Measurements from ENCODE around the gene RSPH4A. TPM values are rescaled to one million over a fixed set of nuclear protein-coding genes. Genes with fewer than 3 reads are reported as not detected.
A peak's percentile ranks its signal among the peaks of the same experiment; 100 is the strongest.

Gene RSPH4A
- total and polyA plus RNA-seq, 4 donors: 0.48 to 0.68 (median 0.51) TPM; not detected in 1

GRCh38 chr6:116672306-116672705 lies 56.0 kb downstream of the RSPH4A start:
- H3K27ac ChIP-seq (ENCODE audit: low read depth in 1 of 2, low read length in 2 of 2): no peak overlapping the region
- H3K9me3 ChIP-seq (ENCODE audit: control insufficient read depth, low read length): no peaks in the 10 kb centered on the region
- no peaks in the 10 kb centered on the region for H3K4me1 ChIP-seq (ENCODE audit: control insufficient read depth in 1 of 2, insufficient read depth in 2 of 2, low read length in 2 of 2)
- H3K27me3 ChIP-seq (ENCODE audit: control insufficient read depth in 1 of 2, insufficient read depth in 2 of 2, low read length in 1 of 2): no peaks in the 10 kb centered on the region
- no peak overlapping the region for H3K4me3 ChIP-seq (ENCODE audit: low read length in 2 of 2)
- ATAC-seq (ENCODE audit: low FRiP score): no peak
- DNase-seq: no peak
- H3K36me3 ChIP-seq (ENCODE audit: control insufficient read depth in 1 of 2, insufficient read depth in 2 of 2, low read length in 1 of 2): no peaks in the 10 kb centered on the region
- intact Hi-C loops (cut with DNase I): no loop called here
- WGBS, 2 donors: 89 to 91% methylated on average over 4 of the region's 4 CpGs

- Histone ChIP-seq H3K27me3 (ENCODE audit: control insufficient read depth in 1 of 2, insufficient read depth in 2 of 2, low read length in 1 of 2) (no peaks in the 10 kb centered on the region), H3K9me3 (ENCODE audit: control insufficient read depth, low read length) (no peaks in the 10 kb centered on the region), H3K27ac (ENCODE audit: low read depth in 1 of 2, low read length in 2 of 2) (no peak overlapping the region), H3K4me1 (ENCODE audit: control insufficient read depth in 1 of 2, insufficient read depth in 2 of 2, low read length in 2 of 2) (no peaks in the 10 kb centered on the region), H3K36me3 (ENCODE audit: control insufficient read depth in 1 of 2, insufficient read depth in 2 of 2, low read length in 1 of 2) (no peaks in the 10 kb centered on the region), H3K4me3 (ENCODE audit: low read length in 2 of 2) (no peak overlapping the region)
- intact Hi-C loops (cut with DNase I): no loop called here
- DNase-seq (no peak), ATAC-seq (ENCODE audit: low FRiP score) (no peak)
- 95 to 97% methylated on average over 1 of the region's 1 CpG for WGBS, 2 donors
These were observed 59.7 kb downstream of the RSPH4A start for GRCh38 chr6:116676021-116676420.

GRCh38 chr6:116680880-116681672 lies 64.8 kb downstream of the RSPH4A start, which contains the start of gene KPNA5:
Gene KPNA5 (plus strand): TSS chr6:116681211. CDS start chr6:116681335, 124 bp downstream.
- DNase-seq (peak; percentile 96), ATAC-seq (ENCODE audit: low FRiP score) (peak; percentile 98)
- no peaks in the 10 kb centered on the region for H3K36me3 ChIP-seq (ENCODE audit: control insufficient read depth in 1 of 2, insufficient read depth in 2 of 2, low read length in 1 of 2)
- peak within 1 kb of the TSS; percentile 8 to 68 for H3K27ac ChIP-seq (ENCODE audit: low read depth in 1 of 2, low read length in 2 of 2)
- H3K27me3 ChIP-seq (ENCODE audit: control insufficient read depth in 1 of 2, insufficient read depth in 2 of 2, low read length in 1 of 2): no peaks in the 10 kb centered on the region
- intact Hi-C loops (cut with DNase I): no loop called here
- H3K9me3 ChIP-seq (ENCODE audit: control insufficient read depth, low read length): no peaks in the 10 kb centered on the region
- H3K4me1 ChIP-seq (ENCODE audit: control insufficient read depth in 1 of 2, insufficient read depth in 2 of 2, low read length in 2 of 2): peaks cover 0 to 3% of the 10 kb centered on the region in 2 donors
- peak within 1 kb of the TSS; percentile 42 to 53 for H3K4me3 ChIP-seq (ENCODE audit: low read length in 2 of 2)
- 0% methylated on average over 59 to 69 of the region's 69 CpGs for WGBS, 2 donors

- Histone ChIP-seq H3K27me3 (ENCODE audit: control insufficient read depth in 1 of 2, insufficient read depth in 2 of 2, low read length in 1 of 2) (no peaks in the 10 kb centered on the region), H3K36me3 (ENCODE audit: control insufficient read depth in 1 of 2, insufficient read depth in 2 of 2, low read length in 1 of 2) (no peaks in the 10 kb centered on the region), H3K4me3 (ENCODE audit: low read length in 2 of 2) (peak overlapping the region in 1 of 2 donors; percentile 16), H3K9me3 (ENCODE audit: control insufficient read depth, low read length) (no peaks in the 10 kb centered on the region), H3K27ac (ENCODE audit: low read depth in 1 of 2, low read length in 2 of 2) (no peak overlapping the region), H3K4me1 (ENCODE audit: control insufficient read depth in 1 of 2, insufficient read depth in 2 of 2, low read length in 2 of 2) (peaks cover 0 to 3% of the 10 kb centered on the region in 2 donors)
- ATAC-seq (ENCODE audit: low FRiP score) (no peak), DNase-seq (no peak)
- WGBS, 2 donors: 32 to 43% methylated on average over 5 of the region's 5 CpGs
- intact Hi-C loops (cut with DNase I): no loop called here
These were observed 66.0 kb downstream of the RSPH4A start for GRCh38 chr6:116682334-116682712.

Other genes with a start within 250 kb of the RSPH4A start
- gene DSE, start 245.5 kb upstream of the RSPH4A start, total RNA-seq: 10 to 100 TPM; 49.8 to 96.7 TPM
- 10 to 100 TPM in 1 of 2 donors, 1 to 10 TPM in 1; 8.5 to 15.9 TPM for gene DSE, start 245.5 kb upstream of the RSPH4A start, polyA plus RNA-seq
- 1 to 10 TPM; 1.8 to 5.7 TPM for gene CALHM6, start 155.1 kb upstream of the RSPH4A start, total RNA-seq
- 10 to 100 TPM in 1 of 2 donors, under 1 TPM in 1; 0.82 to 18.7 TPM for gene CALHM6, start 155.1 kb upstream of the RSPH4A start, polyA plus RNA-seq
- 10 to 100 TPM; 11.5 to 15.4 TPM for gene CALHM5, start 104.8 kb upstream of the RSPH4A start, total RNA-seq
- 1 to 10 TPM; 4.0 to 8.0 TPM for gene CALHM5, start 104.8 kb upstream of the RSPH4A start, polyA plus RNA-seq
- gene TRAPPC3L, start 70.8 kb upstream of the RSPH4A start, total RNA-seq: under 1 TPM; 0.36 to 0.55 TPM
- gene TRAPPC3L, start 70.8 kb upstream of the RSPH4A start, polyA plus RNA-seq: 1 to 10 TPM in 1 of 2 donors, under 1 TPM in 1; 0.54 to 1.8 TPM
- gene CALHM4, start 62.7 kb upstream of the RSPH4A start, total RNA-seq: not detected
- under 1 TPM in 1 of 2 donors, not detected in 1; 0.26 TPM for gene CALHM4, start 62.7 kb upstream of the RSPH4A start, polyA plus RNA-seq
- gene RWDD1, start 45.0 kb upstream of the RSPH4A start, total RNA-seq: 10 to 100 TPM; 40.2 to 41.9 TPM
- 100 to 1,000 TPM in 1 of 2 donors, 10 to 100 TPM in 1; 74.7 to 111 TPM for gene RWDD1, start 45.0 kb upstream of the RSPH4A start, polyA plus RNA-seq
- 10 to 100 TPM; 11.4 TPM for gene ZUP1, start 52.3 kb downstream of the RSPH4A start, total RNA-seq
- 1 to 10 TPM; 4.6 to 7.1 TPM for gene ZUP1, start 52.3 kb downstream of the RSPH4A start, polyA plus RNA-seq
- 10 to 100 TPM; 18.9 to 21.7 TPM for gene KPNA5, start 64.7 kb downstream of the RSPH4A start, total RNA-seq
- 1 to 10 TPM; 3.4 to 3.8 TPM for gene KPNA5, start 64.7 kb downstream of the RSPH4A start, polyA plus RNA-seq
- 1 to 10 TPM; 3.2 to 6.2 TPM for gene FAM162B, start 149.2 kb downstream of the RSPH4A start, total RNA-seq
- gene FAM162B, start 149.2 kb downstream of the RSPH4A start, polyA plus RNA-seq: under 1 TPM in 1 of 2 donors, not detected in 1; 0.88 TPM
- not detected for gene GPRC6A, start 212.6 kb downstream of the RSPH4A start, total RNA-seq
- gene GPRC6A, start 212.6 kb downstream of the RSPH4A start, polyA plus RNA-seq: not detected